A549 treated with AZD2906 at 1 μM for 4 hours (cell line): ENCODE data around the gene STOML1. TPM values are rescaled to one million over a fixed set of nuclear protein-coding genes. Genes with fewer than 3 reads are reported as not detected.

Experiments used
- total RNA-seq: library from RNA; stranded (reverse); fragments of 200-300 nt; extraction: Qiagen RNA extraction; gene quantifications from 5 replicates; pipeline ENCODE4 v1.2.3, GENCODE V29; 2022

The STOML1 gene
- total RNA-seq: 10.2 to 14.1 TPM (median 11.9 TPM) in 5 replicates

GRCh38 chr15:73991726-73992593, at the start of gene STOML1:
Gene STOML1, minus strand, starts transcription at chr15:73992295. Its CDS starts 72 bp downstream, at chr15:73992223.

GRCh38 chr15:73994413-73994883, 2.4 kb upstream of the STOML1 start, which contains the start of gene PML:
Gene PML, plus strand, starts transcription at chr15:73994716. Its CDS starts 97 bp downstream, at chr15:73994813.

Other genes with a start within 250 kb of the STOML1 start
- 1.9 to 3.2 TPM (median 2.4 TPM) in 5 replicates for gene INSYN1, start 238.9 kb downstream of the STOML1 start, total RNA-seq
- not detected in 5 replicates for gene TBC1D21, start 118.7 kb downstream of the STOML1 start, total RNA-seq
- 0.52 to 1.0 TPM (median 0.70 TPM) in 5 replicates for gene LOXL1, start 65.8 kb downstream of the STOML1 start, total RNA-seq
- 11.9 to 16.9 TPM (median 15.7 TPM) in 5 replicates for gene PML, start 2.4 kb upstream of the STOML1 start, total RNA-seq
- gene GOLGA6A, start 90.3 kb upstream of the STOML1 start, total RNA-seq: 0.07 to 0.15 TPM (median 0.11 TPM) in 5 replicates
- gene ISLR2, start 138.3 kb upstream of the STOML1 start, total RNA-seq: 0.10 to 0.31 TPM (median 0.13 TPM) in 5 replicates
- gene ISLR, start 181.4 kb upstream of the STOML1 start, total RNA-seq: 0.21 to 0.39 TPM (median 0.29 TPM) in 5 replicates
- 50.4 to 82.4 TPM (median 71.8 TPM) in 5 replicates for gene STRA6, start 210.5 kb upstream of the STOML1 start, total RNA-seq
- gene CCDC33, start 244.0 kb upstream of the STOML1 start, total RNA-seq: 6.3 to 7.5 TPM (median 7.4 TPM) in 5 replicates